Brain microvascular endothelial cell (primary cell): ENCODE measurements around the gene FAU.
"Not testable (repeated sequence)": the region's sequence is repeated elsewhere in the genome, so short reads cannot be mapped to it uniquely, and the experiment has no call there.

Experiments used
- DNase-seq: peaks from one replicate; pipeline ENCODE4 v3.0.0-alpha.2; 2020
- H3K27ac ChIP-seq: fragments of 250-450 bp; sonication (Bioruptor Pico); 2 replicates; pipeline ENCODE4 v1.5.1; 2020; ENCODE audit warnings: mild to moderate bottlenecking, moderate library complexity
- H3K27me3 ChIP-seq: fragments of 250-450 bp; sonication (Bioruptor Pico); replicated peaks from 2 replicates; pipeline ENCODE4 v1.5.1; 2020; ENCODE audit warnings: mild to moderate bottlenecking
- H3K36me3 ChIP-seq: fragments of 250-450 bp; sonication (Bioruptor Pico); replicated peaks from 2 replicates; pipeline ENCODE4 v1.5.1; 2020; ENCODE audit warnings: mild to moderate bottlenecking
- H3K4me3 ChIP-seq: 2 replicates; pipeline ENCODE4 v1.5.1; 2011; ENCODE audit warnings: low read depth, mild to moderate bottlenecking, control low read depth, low read length, moderate library complexity
- in situ Hi-C: cut with HindIII; loops from 2 replicates; pipeline ENCODE4 v1.10.0; 2017; ENCODE audit warnings: low sequenced_read_pairs, low pct_ligation_motif_present
- TF ChIP-seq, protein P1 (sequence below): IDR thresholded peaks from 2 replicates; pipeline ENCODE4 v1.5.1; 2011; ENCODE audit warnings: low read depth, mild to moderate bottlenecking, moderate library complexity, low read length, control low read depth, inconsistent platforms; ENCODE audit errors: missing control alignments

The FAU gene

GRCh38 chr11:65156256-65156655, 34.3 kb upstream of the FAU start:
- no peak for DNase-seq
- TF ChIP-seq, protein P1, sequence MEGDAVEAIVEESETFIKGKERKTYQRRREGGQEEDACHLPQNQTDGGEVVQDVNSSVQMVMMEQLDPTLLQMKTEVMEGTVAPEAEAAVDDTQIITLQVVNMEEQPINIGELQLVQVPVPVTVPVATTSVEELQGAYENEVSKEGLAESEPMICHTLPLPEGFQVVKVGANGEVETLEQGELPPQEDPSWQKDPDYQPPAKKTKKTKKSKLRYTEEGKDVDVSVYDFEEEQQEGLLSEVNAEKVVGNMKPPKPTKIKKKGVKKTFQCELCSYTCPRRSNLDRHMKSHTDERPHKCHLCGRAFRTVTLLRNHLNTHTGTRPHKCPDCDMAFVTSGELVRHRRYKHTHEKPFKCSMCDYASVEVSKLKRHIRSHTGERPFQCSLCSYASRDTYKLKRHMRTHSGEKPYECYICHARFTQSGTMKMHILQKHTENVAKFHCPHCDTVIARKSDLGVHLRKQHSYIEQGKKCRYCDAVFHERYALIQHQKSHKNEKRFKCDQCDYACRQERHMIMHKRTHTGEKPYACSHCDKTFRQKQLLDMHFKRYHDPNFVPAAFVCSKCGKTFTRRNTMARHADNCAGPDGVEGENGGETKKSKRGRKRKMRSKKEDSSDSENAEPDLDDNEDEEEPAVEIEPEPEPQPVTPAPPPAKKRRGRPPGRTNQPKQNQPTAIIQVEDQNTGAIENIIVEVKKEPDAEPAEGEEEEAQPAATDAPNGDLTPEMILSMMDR = no peak
- in situ Hi-C loops = no loop called here
- Histone ChIP-seq H3K27ac (no peak overlapping the region), H3K4me3 (no peak overlapping the region), H3K36me3 (no peaks in the 10 kb centered on the region), H3K27me3 (no peaks in the 10 kb centered on the region)

GRCh38 chr11:65152122-65152521, 30.2 kb upstream of the FAU start:
- Histone ChIP-seq H3K36me3 (no peaks in the 10 kb centered on the region), H3K27ac (no peak overlapping the region), H3K27me3 (no peaks in the 10 kb centered on the region), H3K4me3 (no peak overlapping the region)
- DNase-seq = no peak
- TF ChIP-seq, protein P1 = no peak
- in situ Hi-C loops = no loop called here

GRCh38 chr11:65151331-65151899, 29.5 kb upstream of the FAU start:
- Histone ChIP-seq H3K36me3 (no peaks in the 10 kb centered on the region), H3K27me3 (no peaks in the 10 kb centered on the region), H3K4me3 (no peak overlapping the region), H3K27ac (no peak overlapping the region)
- no peak for DNase-seq
- in situ Hi-C loops = no loop called here
- TF ChIP-seq, protein P1 = no peak

- H3K4me3 ChIP-seq = no peak overlapping the region
- H3K36me3 ChIP-seq = no peaks in the 10 kb centered on the region
- TF ChIP-seq, protein P1 = peak; percentile 9
- DNase-seq = peak; percentile 93
- H3K27ac ChIP-seq = peak overlapping the region; percentile 79
- no peaks in the 10 kb centered on the region for H3K27me3 ChIP-seq
- in situ Hi-C loops = no loop called here
These were observed 28.8 kb upstream of the FAU start for GRCh38 chr11:65150509-65151299.

DNA sequence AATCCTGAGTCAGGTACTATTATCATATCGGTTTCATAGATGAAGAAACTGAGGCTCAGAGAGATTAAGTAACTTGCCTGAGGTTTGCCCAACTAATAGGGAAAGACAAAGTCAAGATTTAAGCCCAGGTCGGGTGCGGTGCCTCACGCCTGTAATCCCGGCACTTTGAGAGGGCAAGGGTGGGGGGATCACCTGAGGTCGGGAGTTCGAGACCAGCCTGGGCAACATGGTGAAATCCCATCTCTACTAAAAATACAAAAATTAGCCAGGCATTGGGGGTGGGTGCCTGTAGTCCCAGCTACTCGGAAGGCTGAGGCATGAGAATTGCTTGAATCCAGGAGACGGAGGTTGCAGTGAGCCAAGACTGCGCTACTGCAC, 28.2 kb upstream of the FAU start:
- H3K27me3 ChIP-seq, DNase-seq, H3K36me3 ChIP-seq, H3K4me3 ChIP-seq, in situ Hi-C loops: not testable (repeated sequence)
- H3K27ac ChIP-seq = peak overlapping the region; percentile 79

DNA sequence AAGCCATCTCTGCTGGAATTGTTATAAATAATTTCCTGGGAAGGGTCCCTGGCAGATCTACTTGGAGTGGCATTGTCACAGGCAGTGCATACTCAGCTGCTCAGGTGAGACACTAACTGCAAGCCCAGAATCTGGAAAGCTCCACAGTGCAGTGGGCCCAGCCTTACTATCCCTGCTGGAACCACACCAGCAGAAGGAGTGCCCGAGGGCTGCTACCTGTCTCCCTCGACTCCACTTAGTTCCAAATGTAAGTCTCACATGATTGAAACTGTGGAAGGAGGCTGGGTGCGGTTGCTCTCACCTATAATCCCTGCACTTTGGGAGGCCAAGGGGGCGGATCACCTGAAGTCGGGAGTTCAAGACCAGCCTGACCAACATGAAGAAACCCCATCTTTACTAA, 26.7 kb upstream of the FAU start:
- no peak overlapping the region for H3K4me3 ChIP-seq
- in situ Hi-C loops = no loop called here
- H3K36me3 ChIP-seq = no peaks in the 10 kb centered on the region
- no peak overlapping the region for H3K27ac ChIP-seq
- no peaks in the 10 kb centered on the region for H3K27me3 ChIP-seq
- no peak for DNase-seq
- TF ChIP-seq, protein P1 = no peak
